HG03159 (cell line): ENCODE measurements around the gene CORO2B.

Experiments used
- ATAC-seq: cut with Tn5 transposase; IDR thresholded peaks from one replicate; pipeline ENCODE4 v1.9.1; 2021; ENCODE audit warnings: mild to moderate bottlenecking, moderate library complexity; ENCODE audit not compliant: unreplicated experiment

CORO2B gene

GRCh38 chr15:68626283-68626682, 47.5 kb downstream of the CORO2B start:
- ATAC-seq, result no peak

DNA sequence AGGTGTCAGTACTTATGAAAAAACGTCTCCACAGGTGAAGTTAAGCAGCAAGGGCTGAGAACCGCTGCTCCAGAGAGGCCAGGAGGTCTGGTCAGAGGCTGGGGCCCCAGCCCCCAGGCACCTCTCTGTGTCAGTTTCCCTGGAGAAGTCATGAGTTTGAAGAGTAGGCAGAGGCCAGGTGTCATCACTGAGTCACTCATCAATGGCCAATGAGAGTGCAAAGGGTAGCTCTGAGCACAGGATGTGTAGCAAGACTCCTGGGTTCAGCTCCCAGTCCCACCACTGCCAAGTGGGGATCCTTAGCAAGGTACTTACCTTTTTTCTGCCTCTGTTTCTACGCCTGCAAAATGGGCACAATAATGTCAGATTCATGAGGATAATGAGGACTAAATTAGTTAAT, 47.9 kb downstream of the CORO2B start:
- ATAC-seq, result no peak

- ATAC-seq, result no peak
These were observed 48.7 kb downstream of the CORO2B start for GRCh38 chr15:68627476-68627875.

- ATAC-seq, result no peak
These were observed 49.2 kb downstream of the CORO2B start for GRCh38 chr15:68627995-68628394.

GRCh38 chr15:68629519-68630210, 50.9 kb downstream of the CORO2B start:
- no peak for ATAC-seq

DNA sequence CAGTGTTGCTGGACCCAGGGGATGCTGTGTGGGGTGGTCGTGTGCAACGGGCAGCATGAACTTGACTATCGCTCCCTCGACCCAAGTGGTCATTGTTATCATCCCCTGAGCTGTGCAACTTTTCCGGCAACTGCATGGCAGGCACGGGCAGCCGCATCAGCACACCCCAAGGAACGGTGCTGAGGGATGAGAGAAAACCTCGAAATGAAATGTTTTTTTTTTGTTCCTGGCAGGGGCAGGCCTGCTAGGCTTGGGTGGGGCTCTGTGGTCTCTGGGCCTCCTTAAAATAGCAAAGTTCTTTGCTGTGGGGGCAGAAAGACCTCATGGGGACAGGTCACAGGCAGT, 51.4 kb downstream of the CORO2B start:
- no peak for ATAC-seq

- no peak for ATAC-seq
These were observed 52.0 kb downstream of the CORO2B start for GRCh38 chr15:68630836-68631235.

DNA sequence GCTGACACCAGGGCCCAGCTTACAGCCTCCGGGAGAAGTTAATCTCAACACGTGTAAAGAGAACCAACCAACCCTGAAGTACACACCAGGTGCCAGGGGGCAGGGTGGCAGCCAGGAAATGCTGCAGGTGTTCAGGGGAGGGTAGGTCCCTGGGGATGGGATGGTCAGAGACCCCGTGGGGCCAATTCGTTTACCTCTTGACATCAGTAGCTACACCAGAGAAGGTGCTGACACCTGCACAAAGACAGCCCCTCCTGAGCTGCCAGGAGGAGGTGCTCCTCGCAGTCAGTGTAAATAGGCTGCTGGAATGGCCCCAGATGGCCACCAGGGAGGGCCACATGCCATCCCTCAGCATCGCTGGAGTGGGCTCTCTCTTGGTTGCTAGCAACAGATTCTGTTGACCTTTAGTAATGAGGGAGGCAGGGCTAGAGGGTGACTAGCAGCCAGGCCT, 52.8 kb downstream of the CORO2B start:
- ATAC-seq, result no peak

- no peak for ATAC-seq
These were observed 53.3 kb downstream of the CORO2B start for GRCh38 chr15:68632101-68632500.

- no peak for ATAC-seq
These were observed 54.7 kb downstream of the CORO2B start for GRCh38 chr15:68633231-68634121.

DNA sequence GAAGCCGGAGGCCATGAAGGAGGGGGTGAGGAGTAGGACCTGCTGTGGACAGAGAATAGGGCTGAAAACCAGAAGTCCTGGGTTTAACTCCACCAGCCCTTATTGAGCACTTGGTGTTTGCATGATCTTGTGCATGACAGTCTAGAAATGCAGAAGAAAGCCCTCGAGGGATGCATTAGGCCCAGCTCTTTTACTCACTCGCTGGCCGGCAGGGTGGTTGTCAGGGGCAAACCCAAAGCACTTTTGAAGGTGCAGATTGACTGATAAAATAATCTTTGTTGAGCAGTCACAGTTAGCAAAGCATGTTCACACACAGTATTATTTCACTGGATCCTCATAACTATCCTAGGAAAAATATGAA, 55.3 kb downstream of the CORO2B start:
- no peak for ATAC-seq

GRCh38 chr15:68634531-68634930, 55.7 kb downstream of the CORO2B start:
- no peak for ATAC-seq

DNA sequence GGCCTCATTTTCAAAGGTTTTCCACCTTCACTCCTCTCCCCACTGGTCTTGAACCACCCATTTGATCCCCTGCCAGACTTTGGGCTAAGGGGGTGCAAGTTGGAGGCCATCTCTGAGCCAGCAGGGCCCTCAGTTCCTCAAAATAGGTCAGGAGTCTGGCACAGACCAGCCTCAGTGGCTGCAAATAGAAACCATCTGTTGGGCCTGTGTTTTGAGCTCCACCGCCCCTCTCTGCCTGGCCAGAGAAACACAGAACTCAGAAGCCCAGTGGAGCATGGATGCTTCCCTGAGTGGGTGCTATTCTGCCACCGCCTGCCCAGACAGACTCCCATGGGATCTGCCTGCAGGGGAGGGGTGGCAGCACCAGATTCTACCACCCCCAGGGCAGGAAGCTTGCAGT, 56.3 kb downstream of the CORO2B start:
- no peak for ATAC-seq

GRCh38 chr15:68636256-68636655, 57.5 kb downstream of the CORO2B start:
- ATAC-seq, result no peak

DNA sequence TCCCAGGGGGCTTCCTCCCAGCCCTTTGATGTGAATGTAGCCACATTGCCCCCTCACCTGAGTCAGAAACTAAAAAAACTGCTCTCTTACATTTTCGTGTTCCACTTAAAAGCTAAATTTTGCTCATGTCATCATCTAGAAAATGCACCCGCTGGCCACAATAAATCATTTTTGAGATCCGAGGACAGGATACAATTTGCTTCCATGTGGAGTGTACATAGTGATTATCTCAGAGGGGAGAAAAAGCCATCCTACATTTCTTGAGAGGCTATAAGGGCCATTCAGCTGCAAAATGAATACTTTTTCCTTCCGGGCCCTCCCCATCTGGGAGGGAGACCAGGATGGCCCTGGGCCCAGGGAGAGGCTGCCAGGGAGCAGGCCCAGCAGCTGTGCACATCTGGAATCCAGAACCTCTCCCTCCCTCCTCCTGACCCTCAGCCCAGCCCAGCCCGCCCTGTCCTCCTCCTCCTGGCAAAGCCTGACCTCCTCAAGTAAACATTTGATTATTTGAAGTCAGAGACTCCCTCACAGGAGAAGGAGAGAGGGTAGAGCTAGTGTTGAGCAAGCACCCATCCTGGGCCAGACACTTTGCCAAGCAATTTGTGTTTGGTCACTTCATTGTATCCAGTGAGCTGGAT, 59.1 kb downstream of the CORO2B start:
- ATAC-seq, result no peak

GRCh38 chr15:68638953-68639515, 60.2 kb downstream of the CORO2B start:
- ATAC-seq, result no peak

DNA sequence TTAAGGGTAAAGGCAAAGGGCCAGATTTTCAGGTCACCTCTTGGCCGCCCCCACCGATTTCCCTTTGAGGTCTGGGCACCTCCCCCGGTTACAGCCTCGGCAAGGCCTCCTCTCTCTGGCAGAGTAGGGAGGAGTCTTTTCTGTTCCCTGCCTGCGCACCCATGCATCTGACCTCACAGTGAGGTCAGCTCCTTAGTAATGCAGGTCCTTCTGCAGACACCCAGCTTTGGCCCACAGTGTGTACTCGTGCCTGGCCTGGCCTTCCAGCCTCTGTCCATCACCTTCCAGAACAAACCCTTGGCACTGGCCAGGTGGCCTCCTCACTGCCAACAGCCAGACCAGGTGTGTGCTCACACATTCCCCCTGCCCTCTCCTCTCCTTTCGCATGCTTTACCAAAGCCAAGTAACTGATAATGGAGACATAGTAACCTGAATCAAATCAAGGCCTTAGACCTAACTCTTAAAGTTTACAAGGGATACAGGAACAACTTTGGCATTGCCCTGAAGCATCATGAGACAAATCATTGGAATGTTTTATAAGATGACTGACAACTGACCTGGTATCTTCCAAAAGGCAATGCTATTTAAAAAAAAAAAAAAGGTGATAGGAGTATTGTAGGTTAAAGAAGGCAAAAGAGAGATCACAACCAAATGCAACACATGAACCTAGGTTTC, 61.3 kb downstream of the CORO2B start:
- ATAC-seq, result no peak

GRCh38 chr15:68640791-68641331, 62.1 kb downstream of the CORO2B start:
- ATAC-seq, result no peak

DNA sequence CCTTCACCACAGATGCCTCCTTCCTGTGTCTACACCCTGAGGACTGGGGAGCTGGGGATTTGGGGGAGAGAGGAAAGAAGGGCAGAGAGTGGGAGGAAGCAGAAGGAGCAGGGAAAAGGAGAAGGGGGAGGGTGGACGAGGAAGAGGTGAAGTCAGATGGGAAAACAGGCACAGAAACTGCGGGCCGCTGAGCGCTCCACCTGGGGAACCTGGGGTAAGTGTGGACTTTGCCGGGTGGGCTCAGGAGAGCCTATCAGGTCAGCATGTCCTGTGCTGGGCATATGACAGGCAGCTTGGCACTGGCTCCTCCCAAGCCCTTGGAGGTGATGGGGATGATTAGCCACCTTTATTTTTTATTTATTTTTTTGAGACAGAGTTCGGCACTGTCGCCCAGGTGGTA, 62.6 kb downstream of the CORO2B start:
- ATAC-seq, result no peak

DNA sequence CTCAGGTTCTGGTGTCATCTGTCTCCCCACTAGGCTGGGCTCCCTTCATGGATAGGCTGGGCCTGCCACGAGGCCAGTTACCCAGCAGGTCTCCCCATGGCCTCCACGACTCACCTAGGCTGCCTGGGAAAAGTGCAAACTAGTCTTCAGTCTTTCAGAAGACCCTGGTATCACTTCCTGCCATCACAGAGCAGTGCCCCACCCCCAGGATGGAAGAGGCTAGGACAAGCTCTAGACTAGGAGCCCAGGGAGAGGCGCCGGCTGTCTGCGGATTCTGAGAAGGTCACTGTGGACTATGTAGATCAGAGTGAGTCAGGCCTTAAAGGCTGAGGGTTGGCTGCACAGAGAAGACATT, 63.7 kb downstream of the CORO2B start:
- no peak for ATAC-seq
